HL-60 (cell line): Measurements from ENCODE around the gene FBXL17.

ENCODE experiments used
- DNase-seq, 2 experiments: peaks; one replicate each; pipeline ENCODE4 v3.0.0-alpha.2; 2010 to 2020; ENCODE audit warnings: low read depth in 1 of 2, low spot score in 1 of 2
- H3K27ac ChIP-seq: fragments of 250-450 bp; sonication (Bioruptor Pico); replicated peaks from 2 replicates; pipeline ENCODE4 v1.5.1; 2020; ENCODE audit warnings: mild to moderate bottlenecking, moderate library complexity
- H3K27me3 ChIP-seq: fragments of 250-450 bp; sonication (Bioruptor Pico); 2 replicates; pipeline ENCODE4 v1.5.1; 2021; ENCODE audit warnings: mild to moderate bottlenecking, moderate library complexity; ENCODE audit not compliant: insufficient read depth, poor library complexity, severe bottlenecking
- H3K4me3 ChIP-seq: replicated peaks from 2 replicates; pipeline ENCODE4 v1.5.1; 2011; ENCODE audit warnings: mild to moderate bottlenecking, control low read depth, low read length; ENCODE audit not compliant: insufficient read depth
- CTCF ChIP-seq: IDR thresholded peaks from one replicate; pipeline ENCODE4 v1.5.1; 2011; ENCODE audit warnings: low read length, control low read depth, inconsistent platforms; ENCODE audit not compliant: insufficient read depth
- GABPA ChIP-seq: IDR thresholded peaks from 2 replicates; pipeline ENCODE4 v1.6.1; 2012; ENCODE audit warnings: low read depth
- POLR2AphosphoS5 ChIP-seq: IDR thresholded peaks from 2 replicates; pipeline ENCODE4 v1.6.1; 2012; ENCODE audit warnings: low read depth
- REST ChIP-seq: IDR thresholded peaks from 2 replicates; pipeline ENCODE4 v1.6.1; 2012; ENCODE audit warnings: low read depth; ENCODE audit not compliant: insufficient replicate concordance
- SPI1 ChIP-seq: IDR thresholded peaks from 2 replicates; pipeline ENCODE4 v1.6.1; 2012; ENCODE audit warnings: low read depth, mild to moderate bottlenecking, borderline replicate concordance

The FBXL17 gene

GRCh38 chr5:107853696-107854095 is 528.2 kb downstream of the FBXL17 start:
- DNase-seq = no peak
- no peak overlapping the region for H3K27ac ChIP-seq

GRCh38 chr5:107853031-107853430 is 528.9 kb downstream of the FBXL17 start:
- Histone ChIP-seq H3K27ac (no peak overlapping the region), H3K27me3 (no peaks in the 10 kb centered on the region), H3K4me3 (no peak overlapping the region)
- no peak for DNase-seq
- TF ChIP-seq SPI1 (no peak), REST (no peak), GABPA (no peak), CTCF (no peak), POLR2AphosphoS5 (no peak)

More at GRCh38 chr5:107853696-107854095, 528.2 kb downstream of the FBXL17 start:
- Histone ChIP-seq H3K4me3 (no peak overlapping the region), H3K27me3 (no peaks in the 10 kb centered on the region)
- TF ChIP-seq REST (no peak), GABPA (no peak), CTCF (no peak), SPI1 (no peak), POLR2AphosphoS5 (no peak)

- no peak overlapping the region for H3K27ac ChIP-seq
These were observed 532.8 kb downstream of the FBXL17 start for GRCh38 chr5:107849118-107849517.

More at GRCh38 chr5:107849118-107849517, 532.8 kb downstream of the FBXL17 start:
- Histone ChIP-seq H3K27me3 (no peaks in the 10 kb centered on the region), H3K4me3 (no peak overlapping the region)
- DNase-seq = no peak
- TF ChIP-seq CTCF (no peak), SPI1 (no peak)
